A673 (cell line): Measurements from ENCODE around the gene UBE3A. TPM values are rescaled to one million over a fixed set of nuclear protein-coding genes. Genes with fewer than 3 reads are reported as not detected.

Source experiments
- BruUV-seq: library from RNA; stranded (reverse); fragments of 400-500 nt; replicated peaks from 2 replicates; lab custom pipeline; 2021; lab: Mats Ljungman, UMichigan
- CTCF ChIA-PET: fragments of 300-600 bp; sonication (Branson Sonifier 250); formaldehyde crosslinking; loops from one replicate; lab custom pipeline; 2022; ENCODE audit warnings: antibody characterized with exemption; lab: Charles Lee
- POLR2A ChIA-PET: fragments of 300-600 bp; sonication (Branson Sonifier 250); formaldehyde crosslinking; loops from one replicate; lab custom pipeline; 2022; ENCODE audit warnings: antibody characterized with exemption; ENCODE audit not compliant: low non-redundant PET; lab: Charles Lee
- DNase-seq: peaks from one replicate; pipeline ENCODE4 v3.0.0-alpha.2; 2015; ENCODE audit warnings: low spot score
- H3K27ac ChIP-seq: fragments of 200-600 bp; sonication (generic); 2 replicates; pipeline ENCODE4 v1.5.1; 2016; ENCODE audit warnings: mixed run types, low read depth, mild to moderate bottlenecking, mixed read lengths, antibody characterized with exemption, low read length; ENCODE audit not compliant: poor library complexity, severe bottlenecking
- H3K27me3 ChIP-seq: fragments of 200-600 bp; sonication (generic); replicated peaks from 2 replicates; pipeline ENCODE4 v1.6.1; 2017; ENCODE audit warnings: mixed run types, low read depth, mild to moderate bottlenecking, mixed read lengths, antibody characterized with exemption, low read length; ENCODE audit not compliant: insufficient read depth, poor library complexity
- H3K36me3 ChIP-seq: fragments of 200-600 bp; sonication (generic); 2 replicates; pipeline ENCODE4 v1.6.1; 2016; ENCODE audit warnings: mixed run types, mild to moderate bottlenecking, mixed read lengths, antibody characterized with exemption, low read length; ENCODE audit not compliant: insufficient read depth, poor library complexity, severe bottlenecking
- H3K4me1 ChIP-seq: fragments of 200-600 bp; sonication (generic); 2 replicates; pipeline ENCODE4 v1.6.1; 2017; ENCODE audit warnings: mixed run types, mild to moderate bottlenecking, mixed read lengths, antibody characterized with exemption, low read length; ENCODE audit not compliant: insufficient read depth, poor library complexity, severe bottlenecking
- H3K4me3 ChIP-seq: fragments of 200-600 bp; sonication (generic); 2 replicates; pipeline ENCODE4 v1.5.1; 2016; ENCODE audit warnings: low read depth, mixed run types, mild to moderate bottlenecking, mixed read lengths, low read length; ENCODE audit not compliant: poor library complexity, severe bottlenecking
- H3K9me3 ChIP-seq: fragments of 200-600 bp; sonication (generic); 2 replicates; pipeline ENCODE4 v1.6.1; 2016; ENCODE audit warnings: mixed run types, low read depth, mild to moderate bottlenecking, mixed read lengths, antibody characterized with exemption, low read length; ENCODE audit not compliant: poor library complexity, severe bottlenecking
- CTCF ChIP-seq: fragments of 300-800, 200-600 bp; sonication (generic); conservative IDR thresholded peaks from 2 replicates; pipeline ENCODE4 v1.5.1; 2017; ENCODE audit warnings: low read depth, mild to moderate bottlenecking, antibody characterized with exemption, low read length, moderate library complexity, mixed read lengths
- EZH2 ChIP-seq: fragments of 200-600 bp; sonication (generic); IDR thresholded peaks from 2 replicates; pipeline ENCODE4 v1.6.1; 2017; ENCODE audit warnings: borderline replicate concordance, low read depth, mild to moderate bottlenecking, mixed read lengths, antibody characterized with exemption, low read length; ENCODE audit not compliant: poor library complexity, severe bottlenecking
- intact Hi-C: fragments of 100-400 bp; cut with micrococcal nuclease; formaldehyde crosslinking; loops from one replicate; pipeline ENCODE4 v1.10.0; 2022; ENCODE audit not compliant: unreplicated experiment
- total RNA-seq: library from RNA; stranded (reverse); gene quantifications from 2 replicates; pipeline ENCODE4 v1.2.3, GENCODE V29; 2021

The UBE3A gene
- total RNA-seq, 1 experiment from 2014 or later: 104 TPM

GRCh38 chr15:25329696-25330095 lies 109.1 kb downstream of the UBE3A start:
- CTCF ChIA-PET: no interaction called here
- Histone ChIP-seq H3K4me1 (no peaks in the 10 kb centered on the region), H3K27me3 (no peaks in the 10 kb centered on the region), H3K4me3 (no peak overlapping the region), H3K36me3 (no peaks in the 10 kb centered on the region), H3K27ac (no peak overlapping the region), H3K9me3 (no peaks in the 10 kb centered on the region)
- no peak for DNase-seq
- intact Hi-C loops: loop anchor here (5.0 kb wide), 1 partner anchor 38 kb away; no protein-coding TSS in a partner anchor
- POLR2A ChIA-PET: no interaction called here
- no peak for TF ChIP-seq EZH2
- TF ChIP-seq CTCF: no peak
- no TSS peak for BruUV-seq

- Histone ChIP-seq H3K36me3 (no peaks in the 10 kb centered on the region), H3K27ac (no peak overlapping the region), H3K4me3 (no peak overlapping the region), H3K27me3 (no peaks in the 10 kb centered on the region), H3K9me3 (no peaks in the 10 kb centered on the region), H3K4me1 (no peaks in the 10 kb centered on the region)
- TF ChIP-seq CTCF (no peak), EZH2 (no peak)
- DNase-seq: no peak
- intact Hi-C loops: no loop called here
- no TSS peak for BruUV-seq
- ChIA-PET POLR2A (no interaction called here), CTCF (no interaction called here)
Measured at GRCh38 chr15:25327686-25328085, 111.1 kb downstream of the UBE3A start.

- peaks cover 4% of the 10 kb centered on the region for H3K9me3 ChIP-seq
- no peak overlapping the region for H3K27ac ChIP-seq
- CTCF ChIA-PET: no interaction called here
- TF ChIP-seq EZH2 (no peak), CTCF (no peak)
- no peak for DNase-seq
- BruUV-seq: no TSS peak
- no peaks in the 10 kb centered on the region for H3K27me3 ChIP-seq
- intact Hi-C loops: no loop called here
- no peaks in the 10 kb centered on the region for H3K36me3 ChIP-seq
- H3K4me1 ChIP-seq: no peaks in the 10 kb centered on the region
- POLR2A ChIA-PET: no interaction called here
- no peak overlapping the region for H3K4me3 ChIP-seq
Measured at GRCh38 chr15:25325187-25325586, 113.6 kb downstream of the UBE3A start.
